Measurements from ENCODE around the gene OR4F15.
"Not testable (repeated sequence)": the region's sequence is repeated elsewhere in the genome, so short reads cannot be mapped to it uniquely, and the experiment has no call there.

OR4F15 gene

DNA sequence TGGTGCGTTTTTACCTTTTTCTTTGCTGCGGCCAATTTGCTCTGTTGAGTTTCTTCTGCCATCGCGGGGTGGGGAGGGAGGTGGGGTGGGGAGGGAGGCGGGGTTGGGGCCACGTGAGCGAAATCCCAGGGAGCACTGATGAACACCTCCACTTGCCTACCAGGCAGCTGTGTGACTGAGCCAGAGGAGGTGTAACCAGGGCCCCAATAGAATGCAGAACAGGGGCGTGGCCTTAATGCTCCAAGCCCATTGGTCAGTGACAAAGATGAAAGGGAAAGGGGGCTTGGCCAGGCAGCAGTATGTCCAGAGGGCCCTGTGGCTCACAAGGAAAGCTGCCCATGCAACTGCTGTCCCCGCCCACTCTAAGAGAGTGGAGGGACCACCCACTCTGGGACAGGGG lies 30.1 kb upstream of the OR4F15 start:
- H3K4me3 ChIP-seq (ENCODE audit: low read length in 2 of 2): no peak overlapping the region
- H3K36me3 ChIP-seq (ENCODE audit: control insufficient read depth in 2 of 2, insufficient read depth in 2 of 2, low read length in 2 of 2): no peaks in the 10 kb centered on the region
- H3K4me1 ChIP-seq (ENCODE audit: control insufficient read depth in 2 of 2, insufficient read depth in 2 of 2, low read length in 2 of 2): no peaks in the 10 kb centered on the region
- H3K27me3 ChIP-seq (ENCODE audit: control insufficient read depth in 2 of 2, insufficient read depth in 2 of 2, low read length in 2 of 2): no peaks in the 10 kb centered on the region
- H3K9me3 ChIP-seq (ENCODE audit: control insufficient read depth in 2 of 2, low read length in 2 of 2): no peaks in the 10 kb centered on the region
- H3K9ac ChIP-seq (ENCODE audit: low read depth in 1 of 2, low read length in 2 of 2): no peak overlapping the region
- H3K27ac ChIP-seq (ENCODE audit: low read depth in 2 of 2, low read length in 2 of 2): no peak overlapping the region

DNA sequence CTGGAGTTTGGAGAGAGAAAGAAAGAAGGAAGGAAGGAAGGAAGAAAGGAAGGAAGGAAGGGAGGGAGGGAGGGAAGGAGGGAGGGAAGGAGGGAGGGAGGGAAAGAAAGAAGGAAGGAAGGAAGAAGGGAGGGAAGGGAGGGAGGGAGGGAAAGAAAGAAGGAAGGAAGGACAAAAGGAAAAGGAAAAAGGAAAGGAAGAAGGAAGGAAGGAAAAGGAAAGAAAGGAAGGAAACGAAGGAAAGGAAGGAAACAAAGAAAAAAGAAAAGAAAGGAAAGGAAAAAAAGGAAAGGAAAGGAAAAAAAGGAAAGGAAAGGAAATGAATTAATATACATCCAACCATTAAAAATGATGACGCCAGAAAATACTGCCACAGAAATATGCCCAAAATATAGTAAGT lies 27.4 kb upstream of the OR4F15 start:
- no peaks in the 10 kb centered on the region for H3K36me3 ChIP-seq (ENCODE audit: control insufficient read depth in 2 of 2, insufficient read depth in 2 of 2, low read length in 2 of 2)
- no peak overlapping the region for H3K9ac ChIP-seq (ENCODE audit: low read depth in 1 of 2, low read length in 2 of 2)
- no peak overlapping the region for H3K4me3 ChIP-seq (ENCODE audit: low read length in 2 of 2)
- H3K9me3 ChIP-seq (ENCODE audit: control insufficient read depth in 2 of 2, low read length in 2 of 2): no peaks in the 10 kb centered on the region
- no peaks in the 10 kb centered on the region for H3K27me3 ChIP-seq (ENCODE audit: control insufficient read depth in 2 of 2, insufficient read depth in 2 of 2, low read length in 2 of 2)
- H3K27ac ChIP-seq (ENCODE audit: low read depth in 2 of 2, low read length in 2 of 2): no peak overlapping the region
- no peaks in the 10 kb centered on the region for H3K4me1 ChIP-seq (ENCODE audit: control insufficient read depth in 2 of 2, insufficient read depth in 2 of 2, low read length in 2 of 2)

DNA sequence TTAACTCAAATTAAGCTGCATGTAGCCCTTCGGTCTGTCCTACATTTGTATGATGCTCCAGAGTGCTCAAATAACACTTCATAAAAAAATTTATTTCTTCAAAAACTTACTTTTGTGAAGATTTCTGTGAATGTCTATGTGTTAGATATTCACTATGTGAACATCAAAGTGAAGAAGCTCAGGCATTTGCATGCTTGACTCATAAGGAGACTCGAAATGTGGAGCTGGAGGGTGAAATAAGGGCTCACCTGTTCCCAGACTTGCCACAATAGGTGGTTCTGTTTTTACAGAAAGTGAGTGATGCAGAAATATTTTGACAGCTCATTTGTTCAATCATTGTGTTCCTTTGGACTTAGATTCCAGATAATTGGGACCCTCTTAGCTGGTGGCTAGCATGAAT lies 25.6 kb upstream of the OR4F15 start:
- not testable (repeated sequence) for H3K27ac ChIP-seq (ENCODE audit: low read depth in 2 of 2, low read length in 2 of 2); H3K36me3 ChIP-seq (ENCODE audit: control insufficient read depth in 2 of 2, insufficient read depth in 2 of 2, low read length in 2 of 2); H3K9ac ChIP-seq (ENCODE audit: low read depth in 1 of 2, low read length in 2 of 2); H3K4me1 ChIP-seq (ENCODE audit: control insufficient read depth in 2 of 2, insufficient read depth in 2 of 2, low read length in 2 of 2); H3K9me3 ChIP-seq (ENCODE audit: control insufficient read depth in 2 of 2, low read length in 2 of 2); H3K4me3 ChIP-seq (ENCODE audit: low read length in 2 of 2); H3K27me3 ChIP-seq (ENCODE audit: control insufficient read depth in 2 of 2, insufficient read depth in 2 of 2, low read length in 2 of 2)

DNA sequence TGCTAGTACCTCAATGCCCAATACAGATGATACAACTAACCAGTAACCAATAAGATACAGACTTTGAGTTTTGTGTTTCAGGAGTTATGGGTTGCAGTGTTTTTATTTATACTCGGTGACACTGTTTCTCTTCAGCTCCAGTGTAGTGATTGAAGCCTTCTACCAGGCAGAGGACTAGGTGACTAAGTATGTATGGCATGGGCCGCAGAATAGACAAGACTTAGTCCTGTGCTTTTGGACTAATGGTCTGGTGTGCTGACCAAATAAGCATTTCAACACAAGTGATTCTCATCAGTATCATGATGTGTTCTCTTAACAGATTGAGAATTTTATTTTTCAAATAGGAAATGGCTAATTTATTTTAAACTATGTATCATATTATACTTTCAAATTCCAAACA lies 24.0 kb upstream of the OR4F15 start:
- not testable (repeated sequence) for H3K36me3 ChIP-seq (ENCODE audit: control insufficient read depth in 2 of 2, insufficient read depth in 2 of 2, low read length in 2 of 2); H3K4me1 ChIP-seq (ENCODE audit: control insufficient read depth in 2 of 2, insufficient read depth in 2 of 2, low read length in 2 of 2); H3K4me3 ChIP-seq (ENCODE audit: low read length in 2 of 2); H3K27me3 ChIP-seq (ENCODE audit: control insufficient read depth in 2 of 2, insufficient read depth in 2 of 2, low read length in 2 of 2); H3K9ac ChIP-seq (ENCODE audit: low read depth in 1 of 2, low read length in 2 of 2); H3K27ac ChIP-seq (ENCODE audit: low read depth in 2 of 2, low read length in 2 of 2); H3K9me3 ChIP-seq (ENCODE audit: control insufficient read depth in 2 of 2, low read length in 2 of 2)

DNA sequence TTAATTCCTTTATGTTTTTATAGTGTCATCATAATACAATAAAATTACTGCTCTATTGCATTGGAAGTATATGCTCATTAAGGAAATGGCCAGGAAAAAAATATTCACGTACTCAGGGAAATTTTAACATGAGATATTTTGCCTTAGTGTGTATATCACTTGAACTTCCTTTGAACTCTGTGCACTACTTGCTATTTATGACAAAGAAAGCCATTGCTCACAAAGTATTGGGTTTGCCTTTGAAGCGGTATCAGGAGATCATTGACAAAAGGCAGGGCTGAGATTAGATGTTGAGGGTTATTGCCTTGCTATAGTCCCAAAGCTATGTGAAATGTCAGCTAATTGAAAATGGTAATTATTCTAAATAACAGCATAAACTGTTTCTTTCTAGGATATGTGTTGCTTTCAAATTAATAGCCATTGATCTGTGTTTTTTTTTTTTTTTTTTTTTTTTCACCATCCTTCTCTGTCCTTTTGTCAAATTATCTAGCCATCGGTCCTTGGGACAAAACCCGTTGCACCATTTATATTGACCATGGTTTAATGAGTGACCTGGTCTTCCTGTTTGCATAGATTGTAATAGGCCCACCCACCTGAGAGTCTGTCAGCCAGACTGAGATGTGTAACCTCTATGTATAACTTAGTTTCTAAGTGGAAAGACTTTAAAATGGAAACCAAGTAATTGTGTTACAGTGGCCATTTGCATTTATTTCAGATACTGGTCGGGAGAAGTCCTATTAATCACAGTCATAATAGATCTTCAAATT lies 23.3 kb upstream of the OR4F15 start:
- not testable (repeated sequence) for H3K4me1 ChIP-seq (ENCODE audit: control insufficient read depth in 2 of 2, insufficient read depth in 2 of 2, low read length in 2 of 2); H3K27ac ChIP-seq (ENCODE audit: low read depth in 2 of 2, low read length in 2 of 2); H3K36me3 ChIP-seq (ENCODE audit: control insufficient read depth in 2 of 2, insufficient read depth in 2 of 2, low read length in 2 of 2); H3K9ac ChIP-seq (ENCODE audit: low read depth in 1 of 2, low read length in 2 of 2); H3K27me3 ChIP-seq (ENCODE audit: control insufficient read depth in 2 of 2, insufficient read depth in 2 of 2, low read length in 2 of 2); H3K4me3 ChIP-seq (ENCODE audit: low read length in 2 of 2); H3K9me3 ChIP-seq (ENCODE audit: control insufficient read depth in 2 of 2, low read length in 2 of 2)

DNA sequence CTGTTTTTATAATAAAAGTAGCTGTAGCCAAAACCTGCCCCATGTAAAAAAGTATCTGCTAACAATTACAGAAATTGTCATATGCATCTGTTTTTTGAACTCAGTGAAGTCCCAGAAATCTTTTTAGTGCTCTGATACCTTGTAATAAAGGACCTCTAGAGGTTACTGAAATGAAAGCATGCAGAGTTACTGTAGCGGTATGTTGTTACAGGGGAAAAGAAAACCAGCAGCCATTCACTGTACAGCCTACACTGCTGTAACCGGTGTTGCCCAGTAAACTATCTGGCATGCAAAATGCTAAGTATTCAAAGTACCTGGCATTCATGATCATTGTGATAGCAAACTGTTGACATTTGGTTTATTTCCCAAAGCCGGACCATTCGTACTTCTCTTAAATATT lies 21.3 kb upstream of the OR4F15 start:
- not testable (repeated sequence) for H3K4me3 ChIP-seq (ENCODE audit: low read length in 2 of 2); H3K27me3 ChIP-seq (ENCODE audit: control insufficient read depth in 2 of 2, insufficient read depth in 2 of 2, low read length in 2 of 2); H3K27ac ChIP-seq (ENCODE audit: low read depth in 2 of 2, low read length in 2 of 2); H3K9ac ChIP-seq (ENCODE audit: low read depth in 1 of 2, low read length in 2 of 2); H3K4me1 ChIP-seq (ENCODE audit: control insufficient read depth in 2 of 2, insufficient read depth in 2 of 2, low read length in 2 of 2); H3K9me3 ChIP-seq (ENCODE audit: control insufficient read depth in 2 of 2, low read length in 2 of 2); H3K36me3 ChIP-seq (ENCODE audit: control insufficient read depth in 2 of 2, insufficient read depth in 2 of 2, low read length in 2 of 2)

DNA sequence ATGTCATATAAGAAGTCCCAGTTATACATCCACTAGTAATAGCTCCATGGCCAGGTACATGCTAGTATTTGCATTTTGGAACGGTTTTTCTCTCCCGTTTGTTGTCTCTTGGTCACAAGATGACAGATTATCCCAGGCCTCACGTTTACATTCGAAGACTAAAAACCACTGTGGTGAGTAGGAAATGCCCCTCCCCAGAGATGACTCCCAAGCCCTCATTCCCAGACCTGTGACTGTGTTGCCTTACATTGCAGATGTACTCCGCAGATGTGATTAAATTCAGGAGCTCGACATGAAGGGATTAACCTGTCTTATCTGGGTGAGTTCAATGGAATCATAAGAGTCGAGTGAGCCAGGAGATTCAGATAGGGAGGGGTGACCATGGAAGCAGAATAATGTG lies 18.0 kb upstream of the OR4F15 start:
- H3K36me3 ChIP-seq (ENCODE audit: control insufficient read depth in 2 of 2, insufficient read depth in 2 of 2, low read length in 2 of 2); H3K9me3 ChIP-seq (ENCODE audit: control insufficient read depth in 2 of 2, low read length in 2 of 2); H3K4me1 ChIP-seq (ENCODE audit: control insufficient read depth in 2 of 2, insufficient read depth in 2 of 2, low read length in 2 of 2); H3K9ac ChIP-seq (ENCODE audit: low read depth in 1 of 2, low read length in 2 of 2); H3K4me3 ChIP-seq (ENCODE audit: low read length in 2 of 2); H3K27me3 ChIP-seq (ENCODE audit: control insufficient read depth in 2 of 2, insufficient read depth in 2 of 2, low read length in 2 of 2); H3K27ac ChIP-seq (ENCODE audit: low read depth in 2 of 2, low read length in 2 of 2): not testable (repeated sequence)

DNA sequence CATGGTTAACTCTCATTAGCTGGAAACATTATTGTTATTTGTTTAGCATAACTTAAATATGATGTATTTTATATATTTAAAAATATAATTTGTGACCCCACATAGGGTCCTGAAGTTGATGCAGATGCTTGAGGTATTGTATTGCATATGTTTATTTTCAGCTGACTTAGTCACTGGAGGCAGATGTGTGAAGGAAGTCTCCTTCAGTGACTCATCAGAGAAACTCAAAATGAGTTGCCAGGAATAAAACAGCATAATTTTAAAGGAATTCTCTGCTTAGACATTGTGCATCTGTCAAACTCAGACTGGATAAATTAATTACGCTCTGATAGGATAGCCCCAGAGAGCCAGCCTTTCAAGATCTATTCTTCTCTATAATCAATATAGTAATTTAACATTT lies 16.5 kb upstream of the OR4F15 start:
- H3K27me3 ChIP-seq (ENCODE audit: control insufficient read depth in 2 of 2, insufficient read depth in 2 of 2, low read length in 2 of 2): no peaks in the 10 kb centered on the region
- no peaks in the 10 kb centered on the region for H3K4me1 ChIP-seq (ENCODE audit: control insufficient read depth in 2 of 2, insufficient read depth in 2 of 2, low read length in 2 of 2)
- H3K4me3 ChIP-seq (ENCODE audit: low read length in 2 of 2): no peak overlapping the region
- no peak overlapping the region for H3K27ac ChIP-seq (ENCODE audit: low read depth in 2 of 2, low read length in 2 of 2)
- no peaks in the 10 kb centered on the region for H3K9me3 ChIP-seq (ENCODE audit: control insufficient read depth in 2 of 2, low read length in 2 of 2)
- H3K36me3 ChIP-seq (ENCODE audit: control insufficient read depth in 2 of 2, insufficient read depth in 2 of 2, low read length in 2 of 2): no peaks in the 10 kb centered on the region
- H3K9ac ChIP-seq (ENCODE audit: low read depth in 1 of 2, low read length in 2 of 2): no peak overlapping the region

DNA sequence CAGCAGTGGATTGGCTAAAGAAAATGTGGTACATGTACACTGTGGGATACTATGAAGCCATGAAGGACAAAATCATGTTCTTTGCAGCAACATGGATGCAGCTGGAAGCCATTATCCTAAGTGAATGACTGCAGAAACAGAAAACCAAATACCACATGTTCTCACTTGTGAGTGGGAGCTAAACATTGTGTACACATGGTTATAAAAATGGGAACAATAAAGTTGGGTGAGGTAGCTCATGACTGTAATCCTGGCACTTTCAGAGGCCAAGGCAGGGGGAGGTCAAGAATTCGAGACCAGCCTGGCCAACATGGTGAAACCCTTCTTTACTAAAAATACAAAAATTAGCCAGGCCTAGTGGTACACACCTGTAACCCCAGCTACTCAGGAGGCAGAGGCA lies 12.3 kb upstream of the OR4F15 start:
- H3K4me3 ChIP-seq (ENCODE audit: low read length in 2 of 2): no peak overlapping the region
- H3K27me3 ChIP-seq (ENCODE audit: control insufficient read depth in 2 of 2, insufficient read depth in 2 of 2, low read length in 2 of 2): no peaks in the 10 kb centered on the region
- no peaks in the 10 kb centered on the region for H3K9me3 ChIP-seq (ENCODE audit: control insufficient read depth in 2 of 2, low read length in 2 of 2)
- no peaks in the 10 kb centered on the region for H3K36me3 ChIP-seq (ENCODE audit: control insufficient read depth in 2 of 2, insufficient read depth in 2 of 2, low read length in 2 of 2)
- no peaks in the 10 kb centered on the region for H3K4me1 ChIP-seq (ENCODE audit: control insufficient read depth in 2 of 2, insufficient read depth in 2 of 2, low read length in 2 of 2)
- H3K27ac ChIP-seq (ENCODE audit: low read depth in 2 of 2, low read length in 2 of 2): no peak overlapping the region
- no peak overlapping the region for H3K9ac ChIP-seq (ENCODE audit: low read depth in 1 of 2, low read length in 2 of 2)

DNA sequence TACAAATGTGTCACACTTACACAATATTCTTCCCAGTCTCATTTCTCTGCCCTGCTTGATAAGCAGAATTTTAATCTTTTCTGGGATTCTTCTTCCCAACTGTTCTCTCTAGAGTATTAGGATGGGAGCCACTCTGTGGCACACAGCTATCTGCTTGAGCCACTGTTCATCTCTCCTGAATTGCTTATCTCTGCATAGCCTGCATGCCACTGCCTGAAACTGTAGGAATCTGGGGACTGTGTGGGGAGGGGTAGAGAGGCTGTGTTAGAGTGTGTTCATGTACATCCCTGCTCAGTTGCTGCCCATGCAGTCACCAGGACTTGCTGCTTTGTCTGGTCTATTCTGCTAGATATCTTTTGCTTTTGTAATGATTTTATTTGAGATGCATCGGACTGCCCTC lies 11.0 kb upstream of the OR4F15 start:
- Histone ChIP-seq H3K27me3 (ENCODE audit: control insufficient read depth in 2 of 2, insufficient read depth in 2 of 2, low read length in 2 of 2) (no peaks in the 10 kb centered on the region), H3K27ac (ENCODE audit: low read depth in 2 of 2, low read length in 2 of 2) (no peak overlapping the region), H3K9ac (ENCODE audit: low read depth in 1 of 2, low read length in 2 of 2) (no peak overlapping the region), H3K36me3 (ENCODE audit: control insufficient read depth in 2 of 2, insufficient read depth in 2 of 2, low read length in 2 of 2) (no peaks in the 10 kb centered on the region), H3K9me3 (ENCODE audit: control insufficient read depth in 2 of 2, low read length in 2 of 2) (no peaks in the 10 kb centered on the region), H3K4me3 (ENCODE audit: low read length in 2 of 2) (no peak overlapping the region), H3K4me1 (ENCODE audit: control insufficient read depth in 2 of 2, insufficient read depth in 2 of 2, low read length in 2 of 2) (no peaks in the 10 kb centered on the region)

DNA sequence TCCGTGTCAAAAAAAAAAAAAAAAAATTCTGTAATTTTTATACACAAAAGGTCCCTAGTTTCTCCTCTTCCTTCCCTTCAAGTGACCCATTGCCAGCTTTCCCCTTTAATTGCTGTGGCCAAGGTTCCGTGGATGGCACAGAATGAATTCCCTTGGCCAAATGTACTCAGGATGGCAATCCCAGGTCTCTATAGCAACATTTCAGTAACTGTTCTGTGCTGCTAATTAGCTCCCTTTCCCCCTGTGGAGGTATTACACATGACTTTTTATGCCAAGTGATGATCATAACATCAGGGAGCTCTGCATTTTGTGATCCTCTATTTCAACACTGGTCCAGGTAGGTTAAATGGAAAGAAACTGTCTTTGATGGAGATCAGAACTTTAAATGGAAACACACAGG lies 8.8 kb upstream of the OR4F15 start, which contains the start of gene OR4F6:
Gene OR4F6 (plus strand): TSS at position 301 of the 400 bp plus-strand sequence. CDS start 2,211 bp downstream, outside the sequence.
- Histone ChIP-seq H3K4me3 (ENCODE audit: low read length in 2 of 2) (no peak within 1 kb of the TSS), H3K36me3 (ENCODE audit: control insufficient read depth in 2 of 2, insufficient read depth in 2 of 2, low read length in 2 of 2) (no peaks in the 10 kb centered on the region)

More for the DNA sequence above, 8.8 kb upstream of the OR4F15 start, which contains the start of gene OR4F6:
- no peak within 1 kb of the TSS for H3K9ac ChIP-seq (ENCODE audit: low read depth in 1 of 2, low read length in 2 of 2)
- H3K27me3 ChIP-seq (ENCODE audit: control insufficient read depth in 2 of 2, insufficient read depth in 2 of 2, low read length in 2 of 2): no peaks in the 10 kb centered on the region
- H3K4me1 ChIP-seq (ENCODE audit: control insufficient read depth in 2 of 2, insufficient read depth in 2 of 2, low read length in 2 of 2): no peaks in the 10 kb centered on the region
- no peak within 1 kb of the TSS for H3K27ac ChIP-seq (ENCODE audit: low read depth in 2 of 2, low read length in 2 of 2)
- no peaks in the 10 kb centered on the region for H3K9me3 ChIP-seq (ENCODE audit: control insufficient read depth in 2 of 2, low read length in 2 of 2)
